HG03025 (cell line): ENCODE measurements around the gene MAT2A.
A peak's percentile ranks its signal among the peaks of the same experiment; 100 is the strongest.
"Not testable (repeated sequence)": the region's sequence is repeated elsewhere in the genome, so short reads cannot be mapped to it uniquely, and the experiment has no call there.

Source experiments
- ATAC-seq: cut with Tn5 transposase; IDR thresholded peaks from one replicate; pipeline ENCODE4 v1.9.1; 2021; ENCODE audit warnings: mild to moderate bottlenecking, moderate library complexity; ENCODE audit not compliant: unreplicated experiment, low FRiP score

Gene MAT2A

DNA sequence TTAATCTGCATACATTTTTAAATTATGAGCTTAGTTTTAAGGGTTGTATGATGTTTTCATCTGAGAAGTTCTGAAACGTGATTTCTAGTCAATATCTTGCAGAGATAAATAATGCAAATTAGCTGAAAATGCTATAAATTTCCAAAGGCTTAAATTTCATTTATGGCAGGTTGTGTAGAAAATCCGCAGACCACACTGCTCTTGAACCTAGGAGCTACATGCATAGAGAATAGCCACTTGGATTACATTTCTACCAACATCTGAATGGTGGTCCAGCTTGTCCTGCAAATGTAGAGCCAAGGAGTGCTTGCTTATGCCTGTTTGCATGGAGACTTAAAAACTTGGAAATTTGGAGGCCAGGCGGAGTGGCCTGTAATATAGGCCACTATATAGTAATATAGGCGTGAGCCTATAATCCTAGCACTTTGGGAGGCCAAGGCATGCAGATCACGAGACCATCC is 6.8 kb downstream of the MAT2A start:
- no peak for ATAC-seq

DNA sequence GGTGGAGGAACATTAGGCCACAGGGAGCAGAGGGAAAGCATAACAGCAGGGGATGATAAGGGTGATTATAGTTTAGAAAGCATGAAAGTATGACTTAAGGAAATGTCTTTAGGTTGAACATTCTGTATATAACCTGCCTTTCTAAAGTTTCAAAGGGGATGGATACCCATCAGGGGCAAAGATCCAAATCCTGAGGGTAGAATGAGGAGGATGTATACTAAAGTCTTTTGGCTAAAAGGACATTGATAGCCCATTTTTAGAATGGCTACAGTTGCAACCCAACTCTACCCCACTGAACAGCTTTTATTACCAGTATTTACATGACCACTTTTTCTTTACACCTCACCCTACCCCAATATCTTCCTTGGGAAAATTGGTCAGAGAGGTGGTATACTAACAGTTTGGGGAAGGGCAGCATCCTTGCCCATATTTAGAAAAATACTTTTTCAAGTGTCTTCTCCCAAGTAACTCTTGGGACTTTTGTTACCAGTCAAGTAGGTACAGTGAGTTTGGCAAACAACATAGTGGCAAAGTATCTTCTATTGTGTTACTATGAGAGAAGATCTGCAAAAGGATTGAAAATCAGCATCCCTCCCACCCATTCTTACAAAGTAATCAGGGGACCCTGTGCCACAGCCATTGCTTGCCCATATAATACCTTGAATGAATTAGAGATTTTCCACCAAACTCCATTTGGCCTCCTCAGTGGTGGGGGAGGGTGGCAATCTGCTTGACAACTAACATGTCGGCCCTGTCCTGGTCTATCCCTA is 8.3 kb downstream of the MAT2A start:
- ATAC-seq = no peak

DNA sequence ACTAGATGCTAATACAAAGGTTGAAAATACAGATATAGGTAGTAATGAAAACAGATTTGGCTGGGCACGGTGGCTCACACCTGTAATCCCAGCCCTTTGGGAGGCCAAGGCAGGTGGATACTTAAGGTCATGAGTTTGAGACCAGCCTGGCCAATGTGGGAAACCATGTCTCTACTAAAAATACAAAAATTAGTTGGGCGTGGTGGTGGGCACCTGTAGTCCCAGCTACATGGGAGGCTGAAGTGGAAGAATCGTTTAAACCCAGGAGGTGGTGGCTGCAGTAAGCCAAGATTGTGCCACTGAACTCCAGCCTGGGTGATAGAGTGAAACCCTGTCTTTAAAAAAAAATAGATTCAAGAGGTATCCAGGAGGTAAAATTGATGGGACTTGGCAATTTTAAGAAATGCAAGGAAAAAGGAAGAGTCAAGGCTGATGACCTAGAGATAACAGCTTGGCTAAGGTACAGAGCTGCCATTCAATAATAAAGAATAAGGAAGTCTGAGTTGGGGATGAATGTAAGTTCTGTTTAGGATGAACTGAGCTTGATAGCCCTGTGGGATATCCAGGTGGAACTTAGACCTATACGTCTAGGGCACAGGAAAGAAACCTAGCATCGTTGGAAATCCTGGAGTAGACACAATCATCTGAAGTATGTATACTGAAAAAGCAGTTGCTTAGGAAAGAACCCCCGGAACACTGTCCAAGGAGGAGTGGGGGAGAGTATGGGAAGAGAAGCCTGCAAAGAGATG is 9.1 kb downstream of the MAT2A start:
- no peak for ATAC-seq

DNA sequence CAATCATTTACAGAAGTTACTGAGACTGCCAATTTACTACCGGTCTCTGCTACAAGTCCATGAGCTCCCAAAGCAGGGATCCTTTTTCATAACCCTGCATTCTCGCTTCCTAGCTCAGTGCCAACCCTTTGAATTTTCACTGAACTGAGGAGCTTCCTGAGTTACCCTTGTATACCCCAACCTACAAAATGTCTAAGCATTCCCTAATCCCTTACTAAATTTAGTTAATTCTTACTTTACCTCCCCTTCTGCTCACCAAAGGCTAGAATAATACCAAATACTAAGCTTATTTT is 9.6 kb downstream of the MAT2A start:
- ATAC-seq = no peak

DNA sequence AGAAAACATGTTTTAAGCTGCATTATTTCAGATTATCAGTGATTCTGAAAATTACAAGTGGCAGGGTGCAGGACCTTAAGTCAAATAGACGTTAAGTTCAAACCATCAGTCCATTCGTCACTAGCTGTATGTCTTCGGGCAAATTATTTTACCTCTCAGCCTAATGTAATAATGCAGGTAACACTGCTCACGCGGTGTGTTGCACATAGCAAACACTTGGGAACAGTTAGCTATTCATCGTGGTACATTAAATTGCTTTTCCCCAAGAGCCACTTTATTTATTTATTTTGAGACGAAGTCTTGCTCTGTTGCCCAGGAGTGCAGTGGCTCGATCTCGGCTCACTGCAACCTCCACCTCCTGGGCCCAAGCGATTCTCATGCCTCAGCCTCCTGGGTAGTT is 10.1 kb downstream of the MAT2A start:
- ATAC-seq = no peak

DNA sequence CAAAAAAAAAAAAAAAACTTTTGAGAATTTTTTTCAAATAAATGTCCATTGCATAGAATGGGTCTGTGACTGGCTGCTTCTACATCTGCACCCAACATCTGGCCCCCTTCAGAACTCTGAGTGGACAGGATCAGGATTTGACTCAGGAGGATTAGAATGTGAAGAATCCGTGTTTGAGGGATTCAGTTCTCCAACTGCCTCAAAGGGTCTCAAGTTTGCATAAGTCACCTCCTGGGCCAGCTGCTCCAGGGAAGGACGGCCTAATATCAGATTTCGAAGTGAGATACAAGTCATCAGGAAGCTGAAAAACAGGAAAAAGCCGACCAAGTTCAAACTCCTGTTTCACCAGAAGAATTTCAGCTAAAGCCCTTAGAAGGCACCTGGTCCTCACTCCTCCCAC is 10.9 kb downstream of the MAT2A start:
- ATAC-seq = no peak

DNA sequence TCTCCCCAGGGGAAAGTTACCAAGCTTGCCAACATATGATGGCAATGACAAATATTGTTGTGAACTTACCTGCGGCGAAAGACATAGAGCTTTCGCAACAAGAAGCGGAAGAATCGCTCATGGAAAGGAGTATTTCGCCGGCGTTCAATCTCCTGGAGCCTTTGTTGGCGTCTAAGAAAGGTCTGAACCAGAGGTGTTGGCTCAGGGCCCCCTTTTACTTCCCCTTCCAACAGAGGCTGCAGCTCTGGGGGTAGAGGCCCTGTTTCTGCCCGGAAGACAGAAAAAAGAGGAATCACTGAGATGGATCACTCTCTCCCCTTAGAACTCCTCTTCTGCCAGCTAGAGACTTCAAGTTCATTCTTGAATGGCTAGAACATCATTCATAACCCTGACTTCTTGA is 11.5 kb downstream of the MAT2A start:
- no peak for ATAC-seq

DNA sequence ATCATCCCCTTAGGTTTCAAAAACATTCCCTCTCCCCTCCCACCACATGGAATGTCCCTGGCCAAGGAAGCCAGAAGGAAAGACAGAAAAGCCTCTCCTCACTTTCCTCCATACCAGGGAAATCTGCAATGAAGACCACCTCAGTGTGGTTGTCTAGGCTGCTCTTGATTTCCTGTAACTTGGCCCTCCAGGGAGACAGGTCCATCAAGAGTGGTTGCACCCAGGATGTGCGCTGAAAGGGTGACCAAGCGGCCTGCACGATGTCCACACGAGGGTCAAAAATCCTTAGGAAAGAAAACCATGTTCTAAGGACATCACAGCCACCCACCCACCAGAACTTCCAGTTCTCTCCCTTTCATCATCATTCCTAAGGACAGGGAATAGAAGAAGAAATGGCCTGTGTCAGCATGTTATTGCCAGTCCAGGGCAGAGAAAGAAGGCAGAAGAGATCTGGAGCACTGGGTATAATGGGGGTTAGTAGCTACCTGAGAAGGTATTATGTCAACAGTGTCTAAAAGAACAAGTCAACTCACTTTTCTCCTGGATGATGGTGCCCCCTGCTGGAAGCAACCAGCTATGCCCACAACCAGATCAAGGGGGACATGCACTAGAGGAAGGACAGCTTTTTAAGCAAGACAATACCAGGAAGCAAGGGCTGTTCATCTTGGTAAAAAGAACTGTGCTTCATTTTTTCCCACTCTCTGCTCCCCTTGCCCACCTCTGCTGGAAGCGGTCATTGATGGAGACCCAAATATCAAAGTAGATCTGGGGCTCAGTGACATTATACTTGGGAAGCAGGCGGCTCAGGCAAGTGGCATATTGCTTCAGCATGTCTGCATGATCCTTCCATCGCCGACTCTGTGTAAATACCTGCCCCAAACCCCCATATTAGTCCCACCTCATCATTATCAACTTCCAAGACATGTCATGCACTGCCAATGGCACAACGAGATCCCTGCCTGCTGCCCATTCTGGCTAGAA is 13.0 kb downstream of the MAT2A start:
- no peak for ATAC-seq

DNA sequence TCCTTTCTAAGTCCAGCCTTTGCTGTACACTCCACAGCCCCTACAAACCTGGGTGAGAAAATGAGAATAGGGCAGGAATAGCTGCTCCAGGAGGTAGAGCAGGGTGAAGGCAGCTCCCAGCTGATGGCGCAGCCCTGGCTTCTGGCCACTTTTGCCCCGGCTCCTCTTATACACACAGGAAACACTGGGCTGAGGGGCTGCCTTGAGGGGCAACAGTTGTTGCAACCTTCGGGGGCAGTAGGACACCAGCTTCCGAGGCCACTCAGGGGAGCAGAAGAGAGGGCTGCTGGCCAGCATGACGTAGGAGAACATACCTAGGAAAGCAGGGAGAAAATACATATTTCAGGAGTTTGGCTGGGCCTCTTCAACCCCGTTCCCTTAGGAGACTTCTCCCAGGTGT is 14.2 kb downstream of the MAT2A start:
- ATAC-seq = no peak

DNA sequence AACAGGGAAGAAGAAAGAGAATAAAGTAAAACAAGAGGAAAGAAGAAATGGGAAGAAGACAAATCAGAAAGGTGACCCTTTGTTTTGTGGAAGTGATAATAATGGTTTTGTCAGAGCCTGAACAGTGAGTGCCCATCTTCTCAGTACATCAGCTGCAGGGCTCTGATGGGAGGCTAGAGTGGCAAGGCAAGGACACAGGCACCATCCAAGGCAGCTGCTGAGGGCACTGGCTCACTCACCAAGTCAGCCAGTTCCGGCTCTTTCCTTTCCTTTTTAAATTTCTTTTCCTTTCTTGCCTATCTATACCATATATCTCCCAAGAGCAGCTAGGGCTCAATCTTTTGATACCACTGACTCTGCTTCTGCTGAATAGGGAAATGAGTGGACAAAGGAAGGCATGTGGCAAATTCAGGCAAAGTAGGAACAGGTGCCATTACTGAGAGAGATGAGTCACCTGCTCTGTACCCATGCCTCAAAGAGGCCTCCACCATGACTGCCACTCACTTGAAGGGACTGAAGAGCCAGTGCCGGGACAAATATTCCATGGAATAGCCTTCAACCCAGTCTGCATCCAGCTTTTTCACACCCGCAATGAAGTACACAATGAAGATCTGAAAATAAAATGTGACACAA is 16.1 kb downstream of the MAT2A start:
- no peak for ATAC-seq

DNA sequence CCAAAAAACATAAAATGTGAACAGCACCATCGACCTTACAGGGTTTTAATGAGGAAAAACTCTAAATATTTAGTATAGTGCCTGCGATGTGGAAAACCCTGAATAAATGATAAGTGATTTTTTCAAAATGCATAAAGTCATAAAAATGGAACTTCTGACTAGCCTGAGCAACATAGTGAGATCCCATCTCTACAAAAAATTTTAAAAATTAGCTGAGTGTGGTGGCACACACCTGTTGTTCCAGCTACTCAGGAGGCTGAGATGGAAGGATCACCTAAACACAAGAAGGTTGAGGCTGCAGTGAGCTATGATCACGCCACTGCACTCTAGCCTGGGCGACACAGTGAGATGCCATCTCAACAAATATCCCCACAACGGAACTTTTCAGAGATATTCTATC is 18.2 kb downstream of the MAT2A start:
- no peak for ATAC-seq

DNA sequence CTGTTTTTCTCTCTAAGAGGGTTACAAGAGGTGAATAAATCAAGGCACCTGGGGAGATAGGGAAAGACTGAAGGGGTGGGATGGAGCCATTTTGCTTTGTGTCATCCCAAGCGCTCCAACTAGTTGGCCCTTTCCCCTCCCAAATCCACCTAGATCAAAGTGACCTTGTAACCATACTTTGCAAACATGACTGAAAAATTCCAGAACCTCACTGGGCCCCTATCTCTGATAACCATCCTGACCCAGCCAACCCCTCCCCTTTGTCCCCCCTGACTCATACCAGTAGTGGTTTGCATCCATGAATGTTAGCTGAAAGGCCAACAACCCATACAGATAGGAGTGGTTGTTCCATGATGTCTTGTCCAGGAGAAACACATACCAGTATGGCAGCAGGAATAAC is 19.2 kb downstream of the MAT2A start:
- ATAC-seq = no peak

DNA sequence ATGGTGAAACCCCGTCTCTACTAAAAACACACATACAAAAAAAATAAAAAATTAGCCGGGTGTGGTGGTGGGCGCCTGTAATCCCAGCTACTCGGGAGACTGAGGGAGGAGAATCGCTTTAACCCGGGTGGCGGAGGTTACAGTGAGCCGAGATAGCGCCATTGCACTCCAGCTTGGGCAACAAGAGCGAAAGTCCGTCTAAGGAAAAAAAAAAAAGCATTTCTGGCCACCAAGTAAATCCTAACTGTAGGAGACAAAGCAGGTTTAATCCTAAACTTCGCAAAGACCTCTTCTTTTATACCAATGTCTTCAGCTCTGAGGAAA is 21.4 kb downstream of the MAT2A start:
- not testable (repeated sequence) for ATAC-seq

DNA sequence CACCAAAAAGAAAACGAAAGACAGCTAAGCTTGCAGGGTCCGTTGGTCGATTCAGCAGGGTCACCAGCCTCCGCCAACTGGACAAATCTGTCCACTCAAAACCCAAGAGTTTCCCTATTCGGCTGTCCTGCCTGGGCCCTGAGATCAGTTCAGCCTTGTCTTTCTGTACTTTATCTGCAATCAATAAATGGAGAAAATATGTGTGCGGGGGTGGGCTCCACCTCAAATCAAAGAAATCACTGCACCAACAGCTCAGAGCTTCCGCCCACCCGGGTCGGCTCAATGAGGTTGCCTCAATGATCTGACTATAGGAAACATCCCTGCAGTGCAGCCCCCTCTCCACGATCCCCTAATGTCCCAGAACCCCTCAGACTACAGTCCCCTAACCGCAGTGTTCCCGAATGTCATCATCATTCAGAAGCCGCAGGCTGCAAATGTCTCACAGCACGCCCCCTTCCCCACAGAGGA is 21.9 kb downstream of the MAT2A start:
- ATAC-seq = peak; percentile 7

DNA sequence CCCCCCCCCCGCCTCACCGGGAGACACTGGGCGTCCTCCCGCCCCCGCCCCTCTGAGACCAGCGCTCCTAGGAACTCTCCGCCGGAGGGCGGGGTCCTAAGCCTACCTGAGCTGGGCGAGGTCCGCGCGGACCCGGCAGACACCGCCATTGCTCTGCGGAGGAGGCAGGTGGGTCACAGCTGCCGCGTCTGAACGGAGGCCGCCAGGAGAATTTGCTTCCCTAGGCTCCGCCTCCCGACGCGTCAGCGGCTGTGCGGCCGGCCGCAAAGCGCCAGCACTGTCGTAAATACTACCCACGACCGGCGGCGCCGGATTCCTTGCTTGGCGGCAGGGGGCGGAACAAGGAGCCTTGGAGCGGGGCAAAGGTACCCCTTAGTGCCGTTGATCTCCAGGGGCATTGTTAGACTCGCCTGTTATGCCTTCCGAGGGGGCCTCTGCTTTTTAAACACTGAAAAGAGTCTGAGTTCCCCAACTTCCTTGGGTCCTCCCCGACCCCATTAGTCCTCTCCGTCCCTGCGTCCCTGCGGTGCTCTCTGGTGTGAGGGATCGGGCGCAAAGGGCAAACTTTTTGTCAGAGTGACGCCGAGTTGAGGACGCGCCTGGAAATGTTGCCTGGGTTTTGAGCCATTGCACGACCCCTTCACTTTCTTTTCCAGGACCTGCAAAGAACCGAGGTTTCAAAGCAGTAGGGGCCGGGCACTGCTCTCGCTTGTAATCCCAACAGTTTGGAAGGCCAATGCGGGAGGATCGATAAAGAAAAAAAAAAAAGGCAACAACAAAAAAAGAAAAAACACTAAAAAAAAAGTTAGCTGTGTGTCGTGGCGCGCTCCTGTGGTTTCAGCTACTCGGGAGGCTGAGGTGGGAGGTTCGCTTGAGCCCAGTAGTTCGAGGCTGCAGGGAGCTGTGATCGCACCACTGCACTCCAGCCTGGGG is 22.6 kb downstream of the MAT2A start, which contains the start of gene GGCX:
Gene GGCX (minus strand): TSS at position 214 of the 933 bp plus-strand sequence. CDS start 65 bp downstream, at position 149.
- ATAC-seq = peak; percentile 84

DNA sequence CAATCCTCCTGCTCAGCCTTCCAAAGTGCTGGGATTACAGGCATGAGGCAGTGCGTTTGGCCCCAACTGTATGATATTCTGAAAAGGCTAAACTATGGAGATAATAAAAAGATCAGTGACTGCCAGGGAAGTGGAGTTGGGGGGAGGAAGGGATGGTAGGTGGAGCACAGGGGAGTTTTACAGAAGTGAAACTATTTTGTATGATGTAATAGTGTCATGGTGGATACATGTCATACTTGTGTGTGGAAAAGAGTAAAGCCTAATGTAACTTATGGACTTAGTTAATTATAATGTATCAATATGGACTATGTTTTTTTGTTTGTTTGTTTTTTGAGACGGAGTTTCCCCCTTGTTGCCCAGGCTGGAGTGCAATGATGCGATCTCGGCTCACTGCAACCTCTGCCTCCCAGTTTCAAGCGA is 25.2 kb downstream of the MAT2A start:
- ATAC-seq = no peak

DNA sequence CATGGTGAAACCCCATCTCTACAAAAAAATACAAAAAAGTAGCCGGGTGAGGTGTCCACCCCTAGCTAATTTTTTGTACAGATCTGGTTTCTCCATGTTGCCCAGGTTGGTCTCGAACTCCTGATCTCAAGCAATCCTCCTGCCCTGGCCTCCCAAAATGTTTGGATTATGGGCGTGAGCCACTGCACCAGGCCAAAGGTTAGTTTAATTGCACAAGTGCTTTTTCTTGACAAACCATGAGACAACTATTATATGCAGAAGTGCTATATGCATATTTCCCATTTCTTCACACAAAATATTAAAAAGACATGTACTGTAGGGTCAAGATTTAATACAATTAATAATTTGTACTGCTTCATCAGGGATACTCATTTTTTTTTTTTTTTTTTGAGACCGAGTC is 27.3 kb downstream of the MAT2A start:
- no peak for ATAC-seq

DNA sequence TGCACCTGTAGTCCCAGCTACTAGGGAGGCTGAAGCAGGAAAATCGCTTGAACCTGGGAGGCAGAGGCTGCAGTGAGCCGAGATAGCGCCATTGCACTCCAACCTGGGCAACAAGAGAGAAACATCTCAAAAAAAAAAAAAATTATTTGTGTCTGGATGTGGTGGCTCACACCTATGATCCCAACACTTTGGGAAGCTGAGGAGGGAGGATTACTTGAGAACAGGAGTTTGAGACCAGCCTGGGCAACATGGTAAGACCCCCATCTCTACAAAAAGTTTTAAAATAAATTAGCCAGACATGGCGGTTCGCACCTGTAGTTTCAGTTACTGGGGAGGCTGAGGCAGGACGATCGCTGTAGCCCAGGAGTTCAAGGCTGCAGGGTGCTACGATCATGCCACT is 36.8 kb downstream of the MAT2A start:
- no peak for ATAC-seq

DNA sequence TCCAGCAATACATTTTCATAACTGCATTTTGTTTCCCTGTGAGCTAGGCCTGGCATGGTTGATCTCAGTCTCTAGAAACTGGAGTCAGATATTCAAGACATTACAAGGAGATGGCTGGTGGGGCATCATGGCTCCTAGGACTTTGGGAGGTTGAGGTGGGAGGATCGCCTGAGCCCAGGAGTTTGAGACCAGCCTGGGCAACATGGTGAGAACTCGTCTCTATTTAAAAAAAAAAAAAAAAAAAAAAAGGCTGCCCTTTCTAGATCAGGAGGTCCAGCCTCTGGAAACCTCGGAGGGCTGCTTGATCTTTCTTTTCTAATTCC is 38.1 kb downstream of the MAT2A start:
- no peak for ATAC-seq
